ENCODE data around the gene USP34. TPM values are rescaled to one million over a fixed set of nuclear protein-coding genes. Genes with fewer than 3 reads are reported as not detected.

The USP34 gene
- total and polyA plus RNA-seq, 9 of the 15 experiments (the other 6 are each of a cell fraction or from before 2014, with no cell fraction given) = 19.8 to 108 (median 67.8) TPM

GRCh38 chr2:61157371-61158003, 313.4 kb downstream of the USP34 start:
- CTCF ChIA-PET (ENCODE audit: low intra/inter-chr PET ratio) = no interaction called here
- no peak overlapping the region for H2AFZ ChIP-seq (ENCODE audit: low read depth, low read length)
- H3K9me1 ChIP-seq (ENCODE audit: control insufficient read depth, insufficient read depth, low read length) = no peaks in the 10 kb centered on the region
- H3K36me3 ChIP-seq (ENCODE audit: control insufficient read depth, insufficient read depth, low read length) = no peaks in the 10 kb centered on the region
- no peaks in the 10 kb centered on the region for H3K79me2 ChIP-seq (ENCODE audit: control insufficient read depth, insufficient read depth, low read length)
- no peak overlapping the region for H3K4me3 ChIP-seq
- no peaks in the 10 kb centered on the region for H3K9me3 ChIP-seq (replicated peaks; ENCODE audit: control insufficient read depth, insufficient read depth, low read depth, low read length)
- TF ChIP-seq SFPQ (IDR thresholded peaks at IDR 0.05; ENCODE audit: low read depth, low read length) (no peak), ZNF24 (IDR thresholded peaks at IDR 0.05) (no peak)
- DNase-seq (ENCODE audit: extremely low read depth in 1 of 4, low spot score in 3 of 4) = no peak
- H3K4me2 ChIP-seq (ENCODE audit: insufficient read depth, low read length) = no peak overlapping the region
- no peaks in the 10 kb centered on the region for H3K27me3 ChIP-seq (ENCODE audit: control insufficient read depth in 2 of 2, insufficient read depth in 2 of 2, low read length in 2 of 2)
- H4K20me1 ChIP-seq (replicated peaks; ENCODE audit: control insufficient read depth, insufficient read depth, low read length) = no peaks in the 10 kb centered on the region
- 28% methylated on average over 5 of the region's 5 CpGs for WGBS (ENCODE audit: insufficient coverage, low coverage, missing lambda C conversion rate)
- FAIRE-seq = peak; percentile 49
- no peak overlapping the region for H3K9ac ChIP-seq (ENCODE audit: insufficient read depth in 1 of 2, low read depth in 2 of 2, low read length in 2 of 2)
- intact Hi-C loops (cut with micrococcal nuclease) (no loop called here), in situ Hi-C loops (cut with MboI) (no loop called here)
- BruUV-seq (replicated peaks) = no TSS peak
- no peak for ATAC-seq
- POLR2A ChIA-PET = no interaction called here
- no peaks in the 10 kb centered on the region for H3K4me1 ChIP-seq (replicated peaks in 1 of 2; ENCODE audit: control insufficient read depth in 2 of 2, insufficient read depth in 2 of 2, low read length in 2 of 2)
- H3K27ac ChIP-seq (ENCODE audit: extremely low read depth, low read depth, low read length) = no peak overlapping the region

- in situ Hi-C loops (cut with MboI) (no loop called here), intact Hi-C loops (cut with micrococcal nuclease) (no loop called here)
- CTCF ChIA-PET (ENCODE audit: low intra/inter-chr PET ratio) = no interaction called here
- H3K36me3 ChIP-seq (ENCODE audit: control insufficient read depth, insufficient read depth, low read length) = no peaks in the 10 kb centered on the region
- FAIRE-seq (no peak), DNase-seq (ENCODE audit: extremely low read depth in 1 of 4, low spot score in 3 of 4) (peak in 1 of 4 experiments; percentile 20), ATAC-seq (peak; percentile 56; the same call in 2 of the 3 replicates)
- no peak overlapping the region for H3K4me2 ChIP-seq (ENCODE audit: insufficient read depth, low read length)
- H3K9ac ChIP-seq (ENCODE audit: insufficient read depth in 1 of 2, low read depth in 2 of 2, low read length in 2 of 2) = no peak overlapping the region
- POLR2A ChIA-PET = interaction anchor here (1.2 to 1.3 kb wide), 2 partner anchors 11 to 27 kb away, joined by 3 read pairs; partner anchors contain the start of gene C2orf74
- WGBS (ENCODE audit: insufficient coverage, low coverage, missing lambda C conversion rate) = 83% methylated on average over 1 of the region's 1 CpG
- no peak overlapping the region for H3K4me3 ChIP-seq
- no peak overlapping the region for H3K27ac ChIP-seq (ENCODE audit: extremely low read depth, low read depth, low read length)
- no peak overlapping the region for H2AFZ ChIP-seq (ENCODE audit: low read depth, low read length)
- BruUV-seq (replicated peaks) = no TSS peak
- H3K79me2 ChIP-seq (ENCODE audit: control insufficient read depth, insufficient read depth, low read length) = no peaks in the 10 kb centered on the region
- no peaks in the 10 kb centered on the region for H3K9me1 ChIP-seq (ENCODE audit: control insufficient read depth, insufficient read depth, low read length)
- no peaks in the 10 kb centered on the region for H3K27me3 ChIP-seq (ENCODE audit: control insufficient read depth in 2 of 2, insufficient read depth in 2 of 2, low read length in 2 of 2)
- no peaks in the 10 kb centered on the region for H3K9me3 ChIP-seq (replicated peaks; ENCODE audit: control insufficient read depth, insufficient read depth, low read depth, low read length)
- H3K4me1 ChIP-seq (replicated peaks in 1 of 2; ENCODE audit: control insufficient read depth in 2 of 2, insufficient read depth in 2 of 2, low read length in 2 of 2) = no peaks in the 10 kb centered on the region; a peak in 1 of 5 replicates
- no peaks in the 10 kb centered on the region for H4K20me1 ChIP-seq (replicated peaks; ENCODE audit: control insufficient read depth, insufficient read depth, low read length)
- TF ChIP-seq MED1 (CRISPR knock-in tag; IDR thresholded peaks at IDR 0.05; ENCODE audit: borderline replicate concordance) (no peak), E2F6 (IDR thresholded peaks at IDR 0.05; ENCODE audit: borderline replicate concordance in 1 of 2, extremely low read depth in 1 of 2, insufficient read depth in 1 of 2, insufficient read length in 1 of 2, low read depth in 1 of 2, low read length in 1 of 2, poor library complexity in 1 of 2, severe bottlenecking in 1 of 2) (no peak), VEZF1 (CRISPR knock-in tag; IDR thresholded peaks at IDR 0.05) (peak; percentile 21; the same call in 1 of the 2 replicates), JUND (IDR thresholded peaks at IDR 0.05; ENCODE audit: borderline replicate concordance, low read depth, low read length) (peak; percentile 36; the same call in 1 of the 2 replicates), JUND (tag; IDR thresholded peaks at IDR 0.05; ENCODE audit: borderline replicate concordance, low read depth, low read length) (peak; percentile 28; the same call in 1 of the 3 replicates), TSC22D4 (tag; IDR thresholded peaks at IDR 0.05) (no peak), HMG20A (CRISPR knock-in tag; conservative IDR thresholded peaks at IDR 0.05) (no peak), ADNP (tag; IDR thresholded peaks at IDR 0.05) (no peak)
Measured at GRCh38 chr2:61151436-61151835, 319.5 kb downstream of the USP34 start.

Data from K562 (cell line).